HG03039 (cell line): ENCODE results near the gene CD1D.
"Not testable (repeated sequence)": the region's sequence is repeated elsewhere in the genome, so short reads cannot be mapped to it uniquely, and the experiment has no call there.

Experiments used
- ATAC-seq: cut with Tn5 transposase; IDR thresholded peaks from one replicate; pipeline ENCODE4 v1.9.1; 2021; ENCODE audit warnings: mild to moderate bottlenecking, moderate library complexity; ENCODE audit not compliant: unreplicated experiment

Gene CD1D

GRCh38 chr1:158175915-158176314 is 4.8 kb upstream of the CD1D start:
- not testable (repeated sequence) for ATAC-seq

DNA sequence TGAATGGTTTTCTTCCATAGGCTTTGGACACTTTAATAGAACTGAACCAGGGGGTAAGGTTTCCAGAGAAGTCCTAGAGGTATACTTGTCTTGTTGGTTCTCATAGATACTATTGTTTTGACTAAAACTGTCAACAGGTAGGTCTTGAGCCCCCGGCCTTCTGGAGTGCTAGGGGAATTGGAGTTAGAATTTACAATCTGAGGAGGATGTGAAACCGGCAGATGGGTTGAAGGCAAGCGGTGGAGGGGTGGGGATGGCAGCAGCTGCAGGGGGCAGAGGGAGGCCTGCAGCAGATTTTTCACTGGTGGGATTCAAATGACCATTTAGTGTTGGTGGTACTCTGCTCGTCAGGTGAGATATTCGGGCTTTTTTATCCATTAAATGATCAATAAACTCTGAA is 4.3 kb upstream of the CD1D start:
- ATAC-seq = no peak

DNA sequence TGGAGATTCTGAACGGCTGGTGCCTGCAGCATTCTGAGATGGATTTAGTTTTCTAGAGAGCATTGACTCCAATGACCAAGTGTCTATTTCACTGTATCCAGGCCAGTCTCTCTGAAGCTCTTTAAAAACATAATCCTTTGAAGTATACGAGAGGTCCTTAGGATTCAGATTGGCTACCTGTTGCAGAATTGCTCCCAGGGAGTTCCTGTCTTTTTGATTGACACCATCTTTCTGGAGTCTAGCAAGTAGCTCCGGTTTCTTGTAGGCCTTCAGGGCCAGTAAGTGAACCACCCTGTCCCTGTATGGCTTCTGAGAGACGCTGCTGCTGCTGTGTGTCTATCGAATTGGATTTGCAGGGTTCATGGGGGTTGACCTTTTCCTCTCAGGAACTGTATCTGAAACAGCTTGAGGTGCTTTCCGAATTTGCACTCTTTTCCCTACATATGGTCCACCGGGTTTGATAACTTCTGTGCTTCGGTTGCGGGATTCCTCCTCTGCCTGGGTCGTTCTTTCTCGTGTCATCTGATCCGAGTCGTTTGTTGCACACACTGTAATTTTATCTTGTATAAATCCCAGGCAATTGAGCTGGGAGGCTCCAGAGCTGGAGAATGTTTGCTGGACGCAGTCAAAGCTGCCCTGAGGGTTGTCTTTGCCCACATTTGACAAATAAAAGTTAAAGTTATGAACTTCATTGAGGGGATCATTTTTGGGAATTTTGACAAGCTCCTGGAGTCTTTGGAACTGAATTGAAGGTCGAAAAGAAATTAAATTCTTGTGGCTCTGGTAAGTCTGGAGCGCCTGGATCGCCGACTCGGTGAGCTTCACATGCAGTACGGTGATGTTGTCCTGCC is 3.6 kb upstream of the CD1D start:
- ATAC-seq = not testable (repeated sequence)

DNA sequence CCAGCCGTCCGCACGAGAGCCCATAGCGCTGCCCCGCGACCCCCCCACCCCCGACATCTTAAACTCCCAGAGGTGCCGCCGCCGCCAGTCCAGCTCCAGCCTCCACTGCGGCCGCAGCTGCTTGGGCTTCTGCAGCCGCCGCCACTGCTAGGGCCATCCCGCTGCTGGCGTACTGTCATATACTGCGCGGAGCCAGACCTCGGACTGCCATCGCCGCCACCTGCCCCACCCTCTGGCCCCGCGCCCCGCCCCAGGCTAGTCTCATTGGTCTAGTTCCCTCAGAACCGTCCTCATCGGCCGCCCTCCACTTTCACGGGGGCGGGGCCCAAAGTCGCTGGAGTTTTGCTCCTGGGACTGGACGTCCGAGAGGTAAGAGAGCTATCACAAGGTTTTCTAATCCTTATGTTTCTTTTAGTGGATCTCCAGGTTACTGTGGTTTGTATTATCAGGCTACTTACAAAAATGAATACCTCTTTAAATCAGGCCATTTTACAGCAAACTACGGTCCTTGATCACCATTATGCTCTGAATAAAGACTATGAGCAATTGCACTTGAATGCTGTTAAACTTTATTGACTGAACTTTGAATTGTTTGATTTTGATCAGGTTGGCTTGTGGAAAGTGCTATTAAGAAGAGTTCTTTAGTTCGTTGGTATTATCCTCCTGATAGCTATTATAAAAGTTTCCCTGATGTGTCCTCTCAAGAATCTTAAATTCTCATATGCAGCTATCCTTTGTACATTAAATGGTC is 2.8 kb upstream of the CD1D start:
- peak; percentile 48 for ATAC-seq

- ATAC-seq = peak; percentile 76
Observed at GRCh38 chr1:158179301-158180041, 1.2 kb upstream of the CD1D start.

DNA sequence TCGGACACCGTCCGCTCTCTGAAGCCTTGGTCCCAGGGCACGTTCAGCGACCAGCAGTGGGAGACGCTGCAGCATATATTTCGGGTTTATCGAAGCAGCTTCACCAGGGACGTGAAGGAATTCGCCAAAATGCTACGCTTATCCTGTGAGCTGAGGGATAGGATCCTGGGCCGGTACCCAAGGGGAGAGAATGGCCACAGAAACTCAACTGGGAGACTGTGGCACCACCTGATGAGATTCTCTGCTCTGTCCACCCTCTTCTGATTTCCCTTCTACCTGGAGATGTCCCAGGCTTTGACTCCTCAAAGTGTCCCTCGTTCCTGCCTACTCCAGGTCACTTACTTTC is 855 bp downstream of the CD1D start:
- ATAC-seq = no peak

- ATAC-seq = no peak
Observed at GRCh38 chr1:158185770-158186169, 5.1 kb downstream of the CD1D start.

DNA sequence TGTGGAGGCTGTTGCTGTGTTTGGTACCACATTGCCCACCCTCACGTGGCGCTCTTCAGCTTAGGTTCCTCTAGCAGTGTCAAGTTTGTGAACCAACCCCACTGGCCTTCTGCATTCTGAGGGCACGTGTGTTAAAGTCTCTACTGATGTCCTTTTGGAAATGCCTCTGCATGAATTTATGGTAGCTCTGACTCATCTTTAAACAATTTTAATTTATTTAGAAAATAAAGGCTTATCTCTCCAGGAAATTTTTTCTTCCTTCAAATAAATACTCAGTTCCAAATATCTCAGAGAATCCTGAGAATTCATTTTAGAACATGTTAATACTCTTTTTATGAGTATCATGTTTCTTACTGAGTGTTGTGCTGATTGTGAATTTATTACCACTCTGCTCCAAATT is 5.5 kb downstream of the CD1D start:
- no peak for ATAC-seq

- no peak for ATAC-seq
Observed at GRCh38 chr1:158188611-158189010, 7.9 kb downstream of the CD1D start.

GRCh38 chr1:158189624-158190023 is 8.9 kb downstream of the CD1D start:
- no peak for ATAC-seq

DNA sequence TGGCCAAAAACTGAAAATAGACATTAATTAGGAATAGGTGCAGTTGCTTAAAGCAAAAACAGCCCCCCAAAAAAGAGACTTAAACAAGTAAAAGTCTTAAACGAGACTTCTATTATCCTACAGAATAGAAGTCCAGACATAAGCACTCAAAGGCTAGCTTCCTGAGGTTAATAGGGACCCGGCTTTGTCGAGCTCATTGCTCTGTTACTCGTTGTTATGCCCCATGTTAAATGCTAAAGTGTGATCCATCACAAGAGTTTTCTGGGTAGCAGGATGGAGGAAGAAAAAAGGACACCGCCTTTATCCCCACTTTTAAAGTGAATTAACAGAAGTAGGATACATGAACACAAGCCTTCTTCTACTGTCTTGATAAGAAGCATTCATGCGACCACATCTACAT is 10.6 kb downstream of the CD1D start:
- ATAC-seq = no peak

DNA sequence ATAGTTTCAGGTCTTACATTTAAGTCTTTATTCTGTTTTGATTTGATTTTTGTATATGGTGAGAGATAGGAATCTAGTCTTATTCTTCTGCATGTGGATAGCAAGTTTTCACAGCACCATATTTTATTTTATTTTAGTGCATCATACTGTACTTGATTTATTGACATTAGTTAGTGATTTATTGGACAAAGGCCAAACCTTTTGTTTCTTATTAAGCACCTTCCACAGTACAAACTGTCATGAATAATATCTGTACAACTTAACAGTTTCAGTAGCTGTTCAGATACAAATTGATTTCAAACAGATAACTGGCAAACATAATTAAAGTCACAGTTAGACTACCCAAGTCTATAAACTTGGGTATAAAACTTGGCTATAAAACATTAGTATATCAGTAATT is 15.8 kb downstream of the CD1D start:
- ATAC-seq = no peak

GRCh38 chr1:158199849-158200248 is 19.2 kb downstream of the CD1D start:
- no peak for ATAC-seq

GRCh38 chr1:158200527-158200926 is 19.8 kb downstream of the CD1D start:
- no peak for ATAC-seq

GRCh38 chr1:158203693-158204457 is 23.2 kb downstream of the CD1D start:
- ATAC-seq = no peak

- no peak for ATAC-seq
Observed at GRCh38 chr1:158204458-158204827, 23.7 kb downstream of the CD1D start.

DNA sequence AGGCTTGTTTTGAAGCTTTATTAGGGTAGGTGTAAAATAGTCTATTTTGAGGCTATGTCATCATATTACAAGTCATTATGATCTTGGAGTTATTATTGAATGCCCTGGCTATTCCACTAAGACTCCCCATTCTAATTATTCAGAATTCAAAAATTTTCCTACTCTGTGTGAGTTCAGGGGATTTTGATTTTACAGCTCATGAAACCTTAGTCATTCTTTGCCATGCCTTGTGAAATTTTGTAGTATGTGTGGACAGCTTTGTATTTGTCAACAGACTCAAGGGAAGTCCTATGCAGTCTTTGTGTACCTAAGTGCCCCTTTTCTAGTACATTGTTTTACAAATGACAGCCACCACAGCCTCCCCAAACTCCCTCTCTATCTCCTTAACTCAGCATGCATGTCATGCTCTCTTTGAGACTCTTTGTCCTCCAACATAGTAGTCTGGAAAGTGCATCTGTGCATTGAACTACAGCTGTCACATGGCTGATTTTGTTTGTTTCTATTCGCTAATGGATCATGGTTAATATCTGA is 28.0 kb downstream of the CD1D start:
- ATAC-seq = no peak

DNA sequence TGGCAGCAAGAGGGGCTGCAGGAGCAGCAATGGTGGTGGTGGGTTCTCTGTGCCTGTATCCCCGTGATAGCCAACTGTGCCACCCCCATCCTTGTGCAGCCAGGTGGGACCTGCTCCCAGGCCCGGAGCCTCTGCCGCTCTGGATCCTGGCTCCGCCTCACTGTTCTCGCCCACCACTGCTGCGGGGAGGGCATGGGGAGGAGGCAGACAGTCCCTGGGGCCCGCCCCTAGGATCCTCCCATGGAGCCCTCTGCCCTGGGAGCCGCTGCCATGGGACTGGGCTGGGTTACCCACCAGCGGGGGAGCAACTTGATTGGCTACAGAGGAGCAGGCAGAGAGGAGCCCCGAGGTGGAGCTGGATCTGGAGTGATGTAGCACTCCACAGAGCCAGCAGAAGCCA is 31.6 kb downstream of the CD1D start:
- ATAC-seq = no peak

DNA sequence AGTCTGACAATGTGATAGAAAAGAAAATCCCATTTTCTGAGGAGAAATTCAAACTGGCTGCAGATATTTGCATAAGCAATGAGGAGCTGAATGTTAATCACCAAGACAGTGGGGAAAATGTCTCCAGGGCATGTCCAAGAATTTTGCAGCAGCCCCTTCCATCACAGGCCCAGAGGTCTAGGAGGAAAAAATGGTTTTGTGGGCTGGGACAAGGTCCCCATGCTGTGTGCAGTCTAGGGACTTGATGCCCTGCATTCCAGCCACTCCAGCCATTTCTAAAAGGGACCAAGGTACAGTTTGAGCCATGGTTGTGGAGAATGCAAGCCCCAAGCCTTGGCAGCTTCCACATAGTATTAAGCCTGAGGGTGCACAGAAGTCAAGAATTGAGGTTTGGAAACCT is 42.8 kb downstream of the CD1D start:
- ATAC-seq = not testable (repeated sequence)

- ATAC-seq = no peak
Observed at GRCh38 chr1:158227904-158228623, 47.4 kb downstream of the CD1D start.
